Thyroid gland (tissue), 4 donors: Measurements from ENCODE around the gene HUS1. TPM values are rescaled to one million over a fixed set of nuclear protein-coding genes. Genes with fewer than 3 reads are reported as not detected.
A peak's percentile ranks its signal among the peaks of the same experiment; 100 is the strongest.
"Not testable (repeated sequence)": the region's sequence is repeated elsewhere in the genome, so short reads cannot be mapped to it uniquely, and the experiment has no call there.

ENCODE experiments used
- DNase-seq, 2 donors: peaks; one replicate each; pipeline ENCODE4 v3.0.0-alpha.2; 2019
- H3K27ac ChIP-seq, 3 donors: fragments of 200-600 bp; sonication (generic); 1 replicate in 2 of 3; 2 replicates in 1 of 3; pipeline ENCODE4 v1.5.1; 2016 to 2019; ENCODE audit warnings: mild to moderate bottlenecking in 1 of 3, moderate library complexity in 1 of 3
- H3K27me3 ChIP-seq: fragments of 200-600 bp; sonication (generic); one replicate; pipeline ENCODE4 v1.5.1; 2019
- H3K36me3 ChIP-seq, 2 donors: fragments of 200-600 bp; sonication (generic); one replicate each; pipeline ENCODE4 v1.5.1; 2016 to 2019
- H3K4me1 ChIP-seq, 2 donors: fragments of 200-600 bp; sonication (generic); one replicate each; pipeline ENCODE4 v1.5.1; 2017 to 2019
- H3K4me3 ChIP-seq, 3 donors: fragments of 200-600 bp; sonication (generic); replicated peaks in 1 of 3; 1 replicate in 2 of 3; 2 replicates in 1 of 3; pipeline ENCODE4 v1.5.1; 2016; ENCODE audit warnings: mild to moderate bottlenecking in 1 of 3
- H3K9me3 ChIP-seq: fragments of 200-600 bp; sonication (generic); one replicate; pipeline ENCODE4 v1.5.1; 2017
- POLR2A ChIP-seq, 2 donors: fragments of 450-650 bp; IDR thresholded peaks; one replicate each; pipeline ENCODE4 v1.6.1; 2017; ENCODE audit warnings: antibody characterized with exemption in 2 of 2, mild to moderate bottlenecking in 2 of 2, moderate library complexity in 1 of 2
- WGBS, 2 donors: methylation state at CpG; one replicate each; pipeline ENCODE4 v1.1.5; 2017; 5-methylcytosine and 5-hydroxymethylcytosine counted together
- intact Hi-C: fragments of 100-400 bp; cut with DNase I; formaldehyde crosslinking; loops from one replicate; pipeline ENCODE4 v1.15.1; 2023
- total RNA-seq, 4 donors: library from RNA; depleted of rRNA; stranded (reverse); fragments of >200 nt; gene quantifications; one replicate each; pipeline ENCODE4 v1.2.3, GENCODE V29; 2016
- TF ChIP-seq, protein P1 (sequence below), 6 experiments: fragments of 200-600 bp in 3 of 6; fragments of 450-650 bp in 3 of 6; sonication (generic) in 3 of 6; IDR thresholded peaks; one replicate each; pipeline ENCODE4 v1.5.1; 2016 to 2019; ENCODE audit warnings: antibody characterized with exemption in 6 of 6, mild to moderate bottlenecking in 2 of 6, inconsistent platforms in 1 of 6, moderate library complexity in 1 of 6

The HUS1 gene
- total RNA-seq, 4 donors from 2014 or later = 32.1 to 83.8 (median 39.8) TPM

DNA sequence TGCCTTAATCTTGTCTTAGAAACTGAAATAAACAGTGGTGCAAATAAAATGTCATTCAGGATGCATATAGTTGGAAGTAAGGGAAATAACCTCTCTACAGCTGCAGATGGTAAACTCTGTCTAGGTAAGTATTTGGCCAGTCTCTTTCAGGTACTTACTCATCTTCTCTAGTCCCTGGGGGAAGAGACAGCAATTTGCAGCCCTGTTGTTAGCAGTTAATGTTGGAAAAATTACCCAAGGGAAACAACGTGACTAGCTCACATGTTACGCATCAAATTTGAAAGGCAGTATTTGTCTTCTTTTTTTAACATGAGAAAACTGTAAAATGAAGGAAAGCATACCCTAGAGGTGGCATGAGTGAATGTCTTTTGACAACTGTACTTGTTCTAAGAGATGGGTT lies 3.2 kb upstream of the HUS1 start:
- DNase-seq = no peak
- 60 to 62% methylated on average over 2 of the region's 2 CpGs for WGBS, 2 donors
- Histone ChIP-seq H3K4me1 (peaks cover 4 to 8% of the 10 kb centered on the region in 2 donors), H3K9me3 (no peaks in the 10 kb centered on the region), H3K36me3 (peaks cover 4 to 5% of the 10 kb centered on the region in 2 donors), H3K27ac (no peak overlapping the region), H3K4me3 (no peak overlapping the region), H3K27me3 (no peaks in the 10 kb centered on the region)
- no peak for TF ChIP-seq POLR2A (IDR thresholded peaks at IDR 0.05)
- TF ChIP-seq, protein P1, sequence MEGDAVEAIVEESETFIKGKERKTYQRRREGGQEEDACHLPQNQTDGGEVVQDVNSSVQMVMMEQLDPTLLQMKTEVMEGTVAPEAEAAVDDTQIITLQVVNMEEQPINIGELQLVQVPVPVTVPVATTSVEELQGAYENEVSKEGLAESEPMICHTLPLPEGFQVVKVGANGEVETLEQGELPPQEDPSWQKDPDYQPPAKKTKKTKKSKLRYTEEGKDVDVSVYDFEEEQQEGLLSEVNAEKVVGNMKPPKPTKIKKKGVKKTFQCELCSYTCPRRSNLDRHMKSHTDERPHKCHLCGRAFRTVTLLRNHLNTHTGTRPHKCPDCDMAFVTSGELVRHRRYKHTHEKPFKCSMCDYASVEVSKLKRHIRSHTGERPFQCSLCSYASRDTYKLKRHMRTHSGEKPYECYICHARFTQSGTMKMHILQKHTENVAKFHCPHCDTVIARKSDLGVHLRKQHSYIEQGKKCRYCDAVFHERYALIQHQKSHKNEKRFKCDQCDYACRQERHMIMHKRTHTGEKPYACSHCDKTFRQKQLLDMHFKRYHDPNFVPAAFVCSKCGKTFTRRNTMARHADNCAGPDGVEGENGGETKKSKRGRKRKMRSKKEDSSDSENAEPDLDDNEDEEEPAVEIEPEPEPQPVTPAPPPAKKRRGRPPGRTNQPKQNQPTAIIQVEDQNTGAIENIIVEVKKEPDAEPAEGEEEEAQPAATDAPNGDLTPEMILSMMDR (IDR thresholded peaks at IDR 0.05) = no peak
- intact Hi-C loops = no loop called here

DNA sequence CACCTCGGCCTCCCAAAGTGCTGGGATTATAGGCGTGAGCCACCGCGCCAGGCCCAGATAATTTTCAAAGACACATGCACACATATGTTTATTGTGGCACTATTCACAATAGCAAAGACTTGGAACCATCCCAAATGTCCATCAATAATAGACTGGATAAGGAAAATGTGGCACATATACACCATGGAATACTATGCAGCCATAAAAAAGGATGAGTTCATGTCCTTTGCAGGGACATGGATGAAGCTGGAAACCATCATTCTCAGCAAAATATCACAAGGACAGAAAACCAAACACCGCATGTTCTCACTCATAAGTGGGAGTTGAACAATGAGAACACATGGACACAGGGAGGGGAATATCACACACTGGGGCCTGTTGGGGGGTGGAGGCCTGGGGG lies 1.2 kb upstream of the HUS1 start:
- 94 to 96% methylated on average over 5 of the region's 5 CpGs for WGBS, 2 donors
- H3K27ac ChIP-seq, H3K4me3 ChIP-seq, H3K9me3 ChIP-seq, H3K27me3 ChIP-seq, intact Hi-C loops, H3K4me1 ChIP-seq, DNase-seq: not testable (repeated sequence)
- peaks cover 19 to 25% of the 10 kb centered on the region in 2 donors for H3K36me3 ChIP-seq

- WGBS, 2 donors = 35 to 37% methylated on average over 7 of the region's 7 CpGs
- Histone ChIP-seq H3K4me1 (peaks cover 4 to 8% of the 10 kb centered on the region in 2 donors), H3K27ac (peak overlapping the region; percentile 60 to 89 (median 80)), H3K36me3 (peaks cover 28 to 31% of the 10 kb centered on the region in 2 donors), H3K4me3 (peak overlapping the region in 2 of 3 donors; percentile 45 to 52), H3K9me3 (no peaks in the 10 kb centered on the region), H3K27me3 (no peaks in the 10 kb centered on the region)
- TF ChIP-seq POLR2A (IDR thresholded peaks at IDR 0.05) = no peak
- TF ChIP-seq, protein P1 (IDR thresholded peaks at IDR 0.05) = no peak
- intact Hi-C loops = loop anchor here (5.0 kb wide), 1 partner anchor 107 kb away; the partner anchor contains the start of gene UPP1
- DNase-seq = no peak
Measured at GRCh38 chr7:47979832-47980181, 392 bp upstream of the HUS1 start.

DNA sequence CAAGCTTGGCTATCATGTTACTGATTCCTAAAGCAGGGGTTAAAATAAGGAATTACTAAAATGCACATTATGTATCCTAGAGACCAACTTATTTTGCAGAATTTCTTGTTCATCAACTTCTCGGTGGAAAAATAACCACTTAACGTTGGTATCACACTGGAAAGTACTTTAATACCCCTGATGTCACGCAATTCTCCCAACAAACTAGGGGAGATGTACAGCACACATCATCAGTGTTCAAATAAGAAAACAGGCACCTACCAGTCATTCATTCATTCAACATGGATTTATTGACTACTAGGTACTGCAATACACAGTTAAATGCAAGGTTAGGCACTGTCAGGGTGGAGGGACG lies 648 bp downstream of the HUS1 start:
- WGBS, 2 donors = 7 to 10% methylated on average over 4 of the region's 4 CpGs
- intact Hi-C loops = loop anchor here (5.0 kb wide), 1 partner anchor 109 kb away; the partner anchor contains the start of gene UPP1
- TF ChIP-seq, protein P1 (IDR thresholded peaks at IDR 0.05) = no peak
- no peak for TF ChIP-seq POLR2A (IDR thresholded peaks at IDR 0.05)
- Histone ChIP-seq H3K9me3 (no peaks in the 10 kb centered on the region), H3K36me3 (peaks cover 34 to 41% of the 10 kb centered on the region in 2 donors), H3K4me3 (peak overlapping the region in 2 of 3 donors; percentile 45 to 52), H3K27ac (peak overlapping the region in 2 of 3 donors; percentile 80 to 89), H3K27me3 (no peaks in the 10 kb centered on the region), H3K4me1 (peaks cover 4 to 8% of the 10 kb centered on the region in 2 donors)
- DNase-seq = no peak

DNA sequence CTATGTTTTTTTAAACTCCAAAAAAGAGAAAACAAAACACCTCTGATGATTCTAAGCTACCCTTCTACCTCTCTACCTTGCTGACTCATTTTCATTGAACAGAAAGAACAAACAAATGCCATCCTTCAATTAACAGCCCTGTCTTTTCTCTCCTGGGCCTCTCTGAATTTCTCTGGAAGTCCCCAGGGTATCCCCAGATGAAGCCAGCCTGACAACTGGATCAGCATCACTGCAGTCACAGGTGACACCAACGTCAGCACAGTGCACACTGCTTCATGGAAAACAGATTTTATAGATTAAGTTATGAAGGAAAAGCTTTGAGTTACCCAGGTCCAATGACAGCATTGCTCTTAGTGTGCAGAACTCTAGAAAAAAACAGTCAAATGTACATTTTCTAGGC lies 5.7 kb downstream of the HUS1 start:
- no peak for TF ChIP-seq POLR2A (IDR thresholded peaks at IDR 0.05)
- TF ChIP-seq, protein P1 (IDR thresholded peaks at IDR 0.05) = no peak
- Histone ChIP-seq H3K4me3 (no peak overlapping the region), H3K36me3 (peaks cover 34 to 51% of the 10 kb centered on the region in 2 donors), H3K9me3 (no peaks in the 10 kb centered on the region), H3K4me1 (peaks cover 4 to 7% of the 10 kb centered on the region in 2 donors), H3K27me3 (no peaks in the 10 kb centered on the region), H3K27ac (no peak overlapping the region)
- WGBS, 2 donors = 63 to 85% methylated on average over 1 of the region's 1 CpG
- intact Hi-C loops = no loop called here
- no peak for DNase-seq

DNA sequence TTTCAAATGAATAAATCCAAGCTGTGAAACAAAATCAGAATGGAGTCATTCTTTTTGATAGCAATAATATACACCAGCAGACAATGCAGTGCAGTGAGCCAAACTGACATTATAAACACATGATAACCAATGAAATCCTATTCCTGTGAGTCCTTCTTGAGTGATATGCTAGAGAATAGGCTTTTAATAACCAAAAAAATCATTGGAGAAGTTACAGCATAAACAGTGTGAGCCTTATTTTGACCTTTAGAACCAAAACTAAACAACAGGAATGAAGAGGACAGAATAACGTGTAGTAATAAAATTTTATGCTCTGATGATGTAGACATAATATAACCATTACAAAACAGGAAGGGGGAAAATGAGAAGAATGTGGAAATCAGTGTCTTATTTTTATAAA lies 8.7 kb downstream of the HUS1 start:
- no peak for DNase-seq
- intact Hi-C loops = no loop called here
- WGBS, 2 donors = 76 to 83% methylated on average over 1 of the region's 1 CpG
- Histone ChIP-seq H3K36me3 (peaks cover 38 to 55% of the 10 kb centered on the region in 2 donors), H3K27ac (peak overlapping the region in 1 of 3 donors; percentile 6), H3K9me3 (no peaks in the 10 kb centered on the region), H3K4me1 (no peaks in the 10 kb centered on the region), H3K27me3 (no peaks in the 10 kb centered on the region), H3K4me3 (no peak overlapping the region)
- TF ChIP-seq POLR2A (IDR thresholded peaks at IDR 0.05) = no peak
- TF ChIP-seq, protein P1 (IDR thresholded peaks at IDR 0.05) = no peak
